MM.1S (cell line): ENCODE measurements around the gene LRRC71.

Experiments used
- DNase-seq: peaks from one replicate; pipeline ENCODE4 v3.0.0-alpha.2; 2015
- H2AFZ ChIP-seq: fragments of 300-600 bp; sonication (generic); 2 replicates; pipeline ENCODE4 v1.6.0; 2016; ENCODE audit warnings: antibody characterized with exemption, low read length
- H3F3A ChIP-seq: fragments of 300-600 bp; sonication (generic); 2 replicates; pipeline ENCODE4 v1.6.1; 2016; ENCODE audit warnings: mild to moderate bottlenecking, antibody characterized with exemption, low read length, moderate library complexity, mixed read lengths; ENCODE audit not compliant: insufficient read depth
- H3K27ac ChIP-seq: fragments of 300-600 bp; sonication (generic); 2 replicates; pipeline ENCODE4 v1.5.1; 2016; ENCODE audit warnings: mild to moderate bottlenecking, low read length
- H3K27me3 ChIP-seq: fragments of 300-600 bp; sonication (generic); replicated peaks from 2 replicates; pipeline ENCODE4 v1.6.0; 2016; ENCODE audit warnings: low read length; ENCODE audit not compliant: insufficient read depth
- H3K36me3 ChIP-seq: fragments of 300-600 bp; sonication (generic); replicated peaks from 2 replicates; pipeline ENCODE4 v1.6.1; 2016; ENCODE audit warnings: mild to moderate bottlenecking, low read length, mixed read lengths; ENCODE audit not compliant: insufficient read depth
- H3K4me1 ChIP-seq: fragments of 300-600 bp; sonication (generic); 2 replicates; pipeline ENCODE4 v1.6.1; 2016; ENCODE audit warnings: low read length, mixed read lengths
- H3K4me2 ChIP-seq: fragments of 300-600 bp; sonication (generic); 2 replicates; pipeline ENCODE4 v1.6.0; 2016; ENCODE audit warnings: low read depth, low read length
- H3K4me3 ChIP-seq: fragments of 300-600 bp; sonication (generic); 2 replicates; pipeline ENCODE4 v1.5.1; 2016; ENCODE audit warnings: low read length, mixed read lengths
- H3K79me2 ChIP-seq: fragments of 300-600 bp; sonication (generic); 2 replicates; pipeline ENCODE4 v1.6.1; 2016; ENCODE audit warnings: mixed run types, low read length, mixed read lengths
- H3K9ac ChIP-seq: fragments of 300-600 bp; sonication (generic); 2 replicates; pipeline ENCODE4 v1.6.1; 2016; ENCODE audit warnings: low read length, mixed read lengths
- H3K9me2 ChIP-seq: fragments of 300-600 bp; sonication (generic); replicated peaks from 2 replicates; pipeline ENCODE4 v1.6.1; 2016; ENCODE audit warnings: mild to moderate bottlenecking, low read length, mixed read lengths; ENCODE audit not compliant: insufficient read depth
- H3K9me3 ChIP-seq: fragments of 300-600 bp; sonication (generic); replicated peaks from 2 replicates; pipeline ENCODE4 v1.6.1; 2016; ENCODE audit warnings: mild to moderate bottlenecking, low read length, mixed read lengths; ENCODE audit not compliant: insufficient read depth
- H4K20me1 ChIP-seq: fragments of 300-600 bp; sonication (generic); 2 replicates; pipeline ENCODE4 v1.6.1; 2016; ENCODE audit warnings: mild to moderate bottlenecking, low read length, moderate library complexity, mixed read lengths; ENCODE audit not compliant: insufficient read depth
- CTCF ChIP-seq: fragments of 300-600 bp; sonication (generic); IDR thresholded peaks from 2 replicates; pipeline ENCODE4 v1.5.1; 2016; ENCODE audit warnings: antibody characterized with exemption, low read length, mixed read lengths
- EZH2 ChIP-seq: fragments of 300-600 bp; sonication (generic); optimal IDR thresholded peaks from 2 replicates; pipeline ENCODE3; 2017; ENCODE audit warnings: low read depth, mild to moderate bottlenecking, antibody characterized with exemption, low read length, mixed read lengths
- EZH2phosphoT487 ChIP-seq: fragments of 300-600 bp; sonication (generic); IDR thresholded peaks from 2 replicates; pipeline ENCODE4 v1.6.1; 2018; ENCODE audit warnings: antibody characterized with exemption, low read length

The LRRC71 gene

GRCh38 chr1:156913809-156914387 lies 6.5 kb upstream of the LRRC71 start:
- no peaks in the 10 kb centered on the region for H4K20me1 ChIP-seq
- H3K36me3 ChIP-seq, result no peaks in the 10 kb centered on the region
- TF ChIP-seq EZH2phosphoT487 (no peak), CTCF (no peak), EZH2 (no peak)
- H3K9me2 ChIP-seq, result no peaks in the 10 kb centered on the region
- H3K27me3 ChIP-seq, result peaks cover 53% of the 10 kb centered on the region
- no peak overlapping the region for H3K9ac ChIP-seq
- no peak overlapping the region for H3K4me3 ChIP-seq
- H2AFZ ChIP-seq, result no peak overlapping the region
- peaks cover 7% of the 10 kb centered on the region; the same call in 1 of the 2 replicates for H3K4me1 ChIP-seq
- no peak for DNase-seq
- H3K9me3 ChIP-seq, result no peaks in the 10 kb centered on the region
- no peaks in the 10 kb centered on the region for H3F3A ChIP-seq
- no peak overlapping the region for H3K4me2 ChIP-seq
- H3K79me2 ChIP-seq, result no peaks in the 10 kb centered on the region
- H3K27ac ChIP-seq, result no peak overlapping the region

GRCh38 chr1:156914440-156914856 lies 6.0 kb upstream of the LRRC71 start:
- Histone ChIP-seq H3K4me3 (no peak overlapping the region), H3F3A (no peaks in the 10 kb centered on the region), H3K27me3 (peaks cover 52% of the 10 kb centered on the region), H3K79me2 (no peaks in the 10 kb centered on the region), H3K9ac (no peak overlapping the region), H3K27ac (no peak overlapping the region), H3K4me2 (no peak overlapping the region), H3K4me1 (peaks cover 7% of the 10 kb centered on the region; the same call in 1 of the 2 replicates), H3K9me3 (no peaks in the 10 kb centered on the region), H2AFZ (no peak overlapping the region), H4K20me1 (no peaks in the 10 kb centered on the region), H3K36me3 (no peaks in the 10 kb centered on the region), H3K9me2 (no peaks in the 10 kb centered on the region)
- TF ChIP-seq EZH2 (no peak), CTCF (no peak), EZH2phosphoT487 (no peak)
- DNase-seq, result no peak

- H3K4me1 ChIP-seq, result no peaks in the 10 kb centered on the region
- no peaks in the 10 kb centered on the region for H3F3A ChIP-seq
- H3K79me2 ChIP-seq, result no peaks in the 10 kb centered on the region
- no peaks in the 10 kb centered on the region for H3K9me2 ChIP-seq
- no peaks in the 10 kb centered on the region for H3K9me3 ChIP-seq
- H3K27ac ChIP-seq, result no peak overlapping the region
- H2AFZ ChIP-seq, result no peak overlapping the region
- DNase-seq, result no peak
- no peak overlapping the region for H3K4me3 ChIP-seq
- H3K27me3 ChIP-seq, result peaks cover 77% of the 10 kb centered on the region
- no peaks in the 10 kb centered on the region for H4K20me1 ChIP-seq
- no peaks in the 10 kb centered on the region for H3K36me3 ChIP-seq
- H3K4me2 ChIP-seq, result no peak overlapping the region
- no peak overlapping the region for H3K9ac ChIP-seq
- TF ChIP-seq EZH2 (peak; percentile 32), EZH2phosphoT487 (no peak), CTCF (no peak)
Observed at GRCh38 chr1:156921053-156921529, 659 bp downstream of the LRRC71 start.
